Endothelial cell (in vitro differentiated cells): ENCODE measurements around the gene NDEL1. TPM values are rescaled to one million over a fixed set of nuclear protein-coding genes. Genes with fewer than 3 reads are reported as not detected.

Source experiments
- DNase-seq: peaks from one replicate; pipeline ENCODE4 v3.0.0; 2021; ENCODE audit warnings: low spot score
- H3K27ac Mint-ChIP-seq: one replicate; pipeline ENCODE4 v1.8.0; 2021; ENCODE audit warnings: mixed read lengths, inconsistent platforms; ENCODE audit not compliant: unreplicated experiment
- H3K27me3 Mint-ChIP-seq: one replicate; pipeline ENCODE4 v1.8.0; 2021; ENCODE audit warnings: mild to moderate bottlenecking, moderate library complexity, mixed read lengths, inconsistent platforms; ENCODE audit not compliant: unreplicated experiment
- H3K36me3 Mint-ChIP-seq: one replicate; pipeline ENCODE4 v1.8.0; 2021; ENCODE audit warnings: mild to moderate bottlenecking, low read depth, mixed read lengths, inconsistent platforms; ENCODE audit not compliant: unreplicated experiment
- H3K4me1 Mint-ChIP-seq: one replicate; pipeline ENCODE4 v1.8.0; 2021; ENCODE audit warnings: mild to moderate bottlenecking, mixed read lengths, inconsistent platforms; ENCODE audit not compliant: unreplicated experiment
- H3K4me3 Mint-ChIP-seq: one replicate; pipeline ENCODE4 v1.8.0; 2021; ENCODE audit warnings: mild to moderate bottlenecking, mixed read lengths, inconsistent platforms; ENCODE audit not compliant: unreplicated experiment
- H3K9me3 Mint-ChIP-seq: one replicate; pipeline ENCODE4 v1.8.0; 2021; ENCODE audit warnings: mixed read lengths, inconsistent platforms; ENCODE audit not compliant: unreplicated experiment
- total RNA-seq: library from RNA; stranded (reverse); fragmentation: NEBNext Ultra II Directional; extraction: Animal tissue kit (Norgen Biotek cat#: 25700); gene quantifications from one replicate; pipeline ENCODE4 v1.2.1, GENCODE V29; 2021; ENCODE audit not compliant: unreplicated experiment
- TF ChIP-seq, protein P1 (sequence below): fragments of 200-600 bp; sonication (generic); IDR thresholded peaks from one replicate; pipeline ENCODE4 v1.5.0; 2021; ENCODE audit warnings: antibody characterized with exemption; ENCODE audit not compliant: unreplicated experiment

NDEL1 gene
- total RNA-seq, 1 donor from 2014 or later: 82.4 TPM

DNA sequence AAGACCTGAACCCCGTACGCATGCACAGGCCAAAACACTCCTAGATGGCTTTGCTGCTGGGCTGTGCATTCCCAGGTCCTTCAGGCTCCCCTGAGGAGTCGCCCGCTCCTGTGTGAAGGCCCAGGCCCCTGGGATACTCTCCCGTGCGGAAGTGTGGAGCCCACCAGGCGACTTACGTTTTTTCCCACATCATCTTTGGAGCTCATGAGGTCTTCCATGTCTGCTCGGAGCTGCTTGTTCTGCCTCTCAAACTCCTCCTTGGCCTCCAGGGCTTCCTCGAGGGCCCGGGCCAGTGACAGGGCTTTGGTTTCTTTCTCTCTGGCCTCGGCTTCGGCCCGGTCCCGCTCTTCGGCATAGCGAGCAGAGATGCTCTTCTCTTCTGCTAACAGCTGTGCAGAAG is 56.4 kb downstream of the NDEL1 start:
- Mint-ChIP-seq H3K4me1 (peaks cover 6% of the 10 kb centered on the region), H3K27me3 (peaks cover 6% of the 10 kb centered on the region), H3K4me3 (no peak overlapping the region), H3K27ac (no peak overlapping the region), H3K9me3 (no peaks in the 10 kb centered on the region), H3K36me3 (peaks cover 73% of the 10 kb centered on the region)
- no peak for DNase-seq
- TF ChIP-seq, protein P1, sequence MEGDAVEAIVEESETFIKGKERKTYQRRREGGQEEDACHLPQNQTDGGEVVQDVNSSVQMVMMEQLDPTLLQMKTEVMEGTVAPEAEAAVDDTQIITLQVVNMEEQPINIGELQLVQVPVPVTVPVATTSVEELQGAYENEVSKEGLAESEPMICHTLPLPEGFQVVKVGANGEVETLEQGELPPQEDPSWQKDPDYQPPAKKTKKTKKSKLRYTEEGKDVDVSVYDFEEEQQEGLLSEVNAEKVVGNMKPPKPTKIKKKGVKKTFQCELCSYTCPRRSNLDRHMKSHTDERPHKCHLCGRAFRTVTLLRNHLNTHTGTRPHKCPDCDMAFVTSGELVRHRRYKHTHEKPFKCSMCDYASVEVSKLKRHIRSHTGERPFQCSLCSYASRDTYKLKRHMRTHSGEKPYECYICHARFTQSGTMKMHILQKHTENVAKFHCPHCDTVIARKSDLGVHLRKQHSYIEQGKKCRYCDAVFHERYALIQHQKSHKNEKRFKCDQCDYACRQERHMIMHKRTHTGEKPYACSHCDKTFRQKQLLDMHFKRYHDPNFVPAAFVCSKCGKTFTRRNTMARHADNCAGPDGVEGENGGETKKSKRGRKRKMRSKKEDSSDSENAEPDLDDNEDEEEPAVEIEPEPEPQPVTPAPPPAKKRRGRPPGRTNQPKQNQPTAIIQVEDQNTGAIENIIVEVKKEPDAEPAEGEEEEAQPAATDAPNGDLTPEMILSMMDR: no peak

DNA sequence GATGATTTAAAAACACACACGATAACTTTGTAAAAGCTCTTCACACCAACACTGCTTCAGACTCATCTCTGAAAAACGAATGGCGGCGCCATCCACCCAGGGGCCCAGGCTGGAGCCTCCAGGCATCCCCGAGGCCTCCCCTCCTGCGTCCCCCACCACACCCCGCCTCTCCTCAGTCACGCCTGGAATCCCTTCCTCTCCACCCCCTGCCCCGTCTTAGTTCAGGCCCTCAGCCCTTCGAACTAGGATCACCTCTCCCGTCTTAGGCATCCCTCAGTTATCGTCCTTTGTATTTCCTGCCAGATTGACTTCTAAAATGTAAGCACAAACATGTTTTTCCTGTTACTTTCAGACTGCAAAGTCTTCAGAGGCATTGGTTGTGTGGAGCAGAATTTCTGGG is 58.3 kb downstream of the NDEL1 start:
- H3K4me1 Mint-ChIP-seq: peaks cover 6% of the 10 kb centered on the region
- H3K9me3 Mint-ChIP-seq: no peaks in the 10 kb centered on the region
- H3K36me3 Mint-ChIP-seq: peaks cover 62% of the 10 kb centered on the region
- H3K27me3 Mint-ChIP-seq: peaks cover 4% of the 10 kb centered on the region
- no peak for DNase-seq
- TF ChIP-seq, protein P1: no peak
- peak overlapping the region; percentile 6 for H3K27ac Mint-ChIP-seq
- peak overlapping the region; percentile 21 for H3K4me3 Mint-ChIP-seq

DNA sequence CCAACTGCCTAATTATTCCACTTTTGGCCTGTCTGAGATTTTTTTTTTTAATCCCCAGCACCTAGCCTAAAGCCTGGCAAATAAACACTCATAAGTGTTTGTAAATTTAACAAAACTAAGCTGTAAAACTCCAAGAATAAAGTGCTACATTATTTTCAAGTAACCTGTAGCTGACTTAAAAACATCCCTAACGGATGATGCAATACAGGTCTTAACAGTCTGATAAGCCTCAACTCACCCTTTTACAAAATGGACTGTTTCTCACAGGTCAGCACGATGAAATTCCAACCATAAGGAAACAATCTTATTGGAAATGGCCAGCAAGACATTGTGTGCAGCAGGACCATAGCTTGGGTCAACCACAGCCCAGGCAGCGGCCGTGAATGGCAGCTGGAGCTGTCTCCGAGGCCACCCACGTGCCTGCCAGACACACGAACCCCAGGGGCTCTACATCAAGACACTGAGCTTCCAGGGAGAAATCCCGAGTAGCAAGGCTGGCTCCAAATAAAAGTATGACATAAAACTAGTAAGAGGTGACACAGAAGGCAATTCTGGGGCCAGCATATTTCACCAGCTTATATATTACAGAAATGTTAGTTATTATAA is 58.9 kb downstream of the NDEL1 start:
- peak overlapping the region; percentile 92 for H3K27ac Mint-ChIP-seq
- no peaks in the 10 kb centered on the region for H3K9me3 Mint-ChIP-seq
- TF ChIP-seq, protein P1: no peak
- DNase-seq: no peak
- peaks cover 6% of the 10 kb centered on the region for H3K4me1 Mint-ChIP-seq
- H3K4me3 Mint-ChIP-seq: peak overlapping the region; percentile 37
- peaks cover 4% of the 10 kb centered on the region for H3K27me3 Mint-ChIP-seq
- peaks cover 60% of the 10 kb centered on the region for H3K36me3 Mint-ChIP-seq

DNA sequence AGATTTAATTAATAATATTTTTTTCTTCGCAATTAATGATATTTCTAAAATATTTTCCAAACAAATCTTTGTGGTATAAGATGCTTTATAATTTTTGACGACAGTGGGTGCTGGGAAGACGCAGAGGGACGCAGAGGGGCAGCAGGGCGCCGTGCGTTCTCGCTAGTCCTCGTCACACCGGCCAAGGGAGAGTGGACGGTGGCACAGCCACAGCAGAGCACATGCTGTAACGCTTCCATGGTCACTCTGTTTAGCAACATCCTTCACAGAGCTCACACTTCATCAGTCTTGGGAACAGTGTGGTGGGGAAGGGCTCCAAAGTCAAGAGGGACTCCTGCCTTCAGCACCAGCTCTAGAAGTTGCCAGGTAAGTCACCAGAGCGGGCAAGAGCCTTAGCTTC is 60.4 kb downstream of the NDEL1 start:
- Mint-ChIP-seq H3K36me3 (peaks cover 62% of the 10 kb centered on the region), H3K4me1 (peaks cover 6% of the 10 kb centered on the region), H3K4me3 (peak overlapping the region; percentile 47), H3K9me3 (no peaks in the 10 kb centered on the region), H3K27me3 (peaks cover 1% of the 10 kb centered on the region), H3K27ac (no peak overlapping the region)
- TF ChIP-seq, protein P1: no peak
- DNase-seq: no peak

DNA sequence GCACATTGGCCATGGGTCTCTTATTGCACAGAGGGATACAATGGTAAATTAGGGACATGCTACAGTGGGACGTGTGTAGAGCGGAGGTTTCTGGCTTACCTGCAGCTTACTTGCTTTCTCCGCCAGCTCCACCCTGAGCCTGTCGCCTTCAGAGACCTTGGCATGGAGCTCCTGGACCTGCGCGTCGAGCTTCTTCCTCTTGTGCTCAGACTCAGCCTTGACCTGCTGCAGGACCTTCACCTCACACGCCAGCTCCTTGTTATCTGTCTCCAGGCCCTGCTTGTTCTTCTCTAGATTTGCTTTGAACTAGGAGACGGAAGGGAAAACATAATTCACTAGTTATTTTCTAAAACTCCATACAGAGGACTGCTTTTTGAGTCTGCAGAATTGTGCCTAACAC is 63.5 kb downstream of the NDEL1 start:
- H3K36me3 Mint-ChIP-seq: peaks cover 60% of the 10 kb centered on the region
- no peak for DNase-seq
- H3K27ac Mint-ChIP-seq: no peak overlapping the region
- H3K4me1 Mint-ChIP-seq: peaks cover 10% of the 10 kb centered on the region
- no peak overlapping the region for H3K4me3 Mint-ChIP-seq
- TF ChIP-seq, protein P1: no peak
- H3K9me3 Mint-ChIP-seq: no peaks in the 10 kb centered on the region
- peaks cover 5% of the 10 kb centered on the region for H3K27me3 Mint-ChIP-seq
